ENCODE results near the gene SCGB1C1.
A peak's percentile ranks its signal among the peaks of the same experiment; 100 is the strongest.
"Not testable (repeated sequence)": the region's sequence is repeated elsewhere in the genome, so short reads cannot be mapped to it uniquely, and the experiment has no call there.

Gene SCGB1C1

DNA sequence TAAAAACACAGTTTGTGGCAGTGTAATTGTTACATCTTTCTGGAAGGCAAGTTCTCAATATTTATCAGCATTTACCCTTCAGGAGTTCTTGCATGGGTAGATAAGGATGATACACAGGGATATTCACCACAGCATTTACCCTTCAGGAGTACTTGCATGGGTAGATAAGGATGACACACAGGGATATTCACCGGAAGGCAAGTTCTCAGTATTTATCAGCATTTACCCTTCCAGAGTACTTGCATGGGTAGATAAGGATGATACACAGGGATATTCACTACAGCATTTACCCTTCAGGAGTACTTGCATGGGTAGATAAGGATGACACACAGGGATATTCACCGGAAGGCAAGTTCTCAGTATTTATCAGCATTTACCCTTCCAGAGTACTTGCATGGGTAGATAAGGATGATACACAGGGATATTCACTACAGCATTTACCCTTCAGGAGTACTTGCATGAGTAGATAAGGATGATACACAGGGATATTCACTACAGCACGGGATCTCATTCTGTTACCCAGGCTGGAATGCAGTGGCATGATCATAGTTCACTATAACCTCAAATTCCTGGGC lies 27.9 kb downstream of the SCGB1C1 start:
- not testable (repeated sequence) for DNase-seq

DNA sequence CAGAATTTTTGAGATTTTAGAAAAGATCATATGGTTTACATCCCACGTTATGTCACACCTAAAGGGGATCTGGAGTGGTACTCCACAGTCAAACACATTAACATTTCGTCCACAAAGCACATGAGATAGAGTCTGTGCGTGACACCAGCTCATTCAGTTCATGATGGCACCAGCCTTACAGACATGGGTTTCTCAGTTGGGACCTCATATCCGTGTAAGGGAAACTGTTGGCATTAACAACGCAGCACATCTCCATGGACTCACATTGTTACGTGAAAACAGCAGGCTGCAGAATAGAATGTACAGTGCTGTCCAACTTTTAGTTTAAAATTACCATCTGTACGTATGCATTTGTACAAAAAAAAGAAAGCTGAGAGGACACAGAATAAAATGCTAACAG lies 28.7 kb downstream of the SCGB1C1 start:
- no peak for DNase-seq

DNA sequence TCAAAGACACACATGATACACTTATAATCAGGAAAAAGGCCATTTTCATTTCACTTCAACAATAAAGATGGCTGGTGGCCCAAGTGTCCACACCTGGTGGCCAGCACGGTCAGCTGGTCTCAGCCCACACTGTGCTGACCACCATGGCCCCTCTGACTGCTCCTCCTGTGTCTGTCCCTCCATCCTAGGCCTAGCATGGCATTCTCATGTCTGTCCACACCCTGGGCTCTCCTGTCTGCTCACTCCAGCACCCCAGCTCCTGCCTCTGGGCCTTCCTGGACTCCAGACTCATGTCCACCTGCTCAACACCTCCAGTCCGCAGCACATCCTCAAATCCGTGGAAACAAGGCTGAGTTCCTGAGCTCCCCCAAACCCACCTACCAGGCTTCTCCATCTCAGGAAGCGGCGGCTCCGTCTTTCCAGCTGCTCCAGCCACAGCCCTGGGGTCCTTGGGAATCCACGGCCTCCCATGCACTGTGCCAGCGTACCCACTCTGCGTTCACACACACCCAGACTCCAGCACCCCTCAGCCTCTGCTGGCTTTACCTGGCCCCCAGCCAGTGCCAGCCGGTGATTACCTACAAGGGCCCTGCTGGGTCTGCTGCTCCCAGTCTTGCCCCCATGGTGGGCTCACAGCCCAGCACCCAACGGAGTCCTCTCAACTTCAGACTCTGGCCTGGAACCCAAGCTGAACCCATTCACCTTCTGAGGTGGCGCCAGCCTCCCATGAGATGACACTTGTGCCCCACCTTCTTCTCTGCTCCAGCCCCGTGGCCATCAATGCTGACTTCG lies 29.3 kb downstream of the SCGB1C1 start:
- DNase-seq: no peak

GRCh38 chr11:223026-223789 lies 30.3 kb downstream of the SCGB1C1 start:
- no peak for DNase-seq

DNA sequence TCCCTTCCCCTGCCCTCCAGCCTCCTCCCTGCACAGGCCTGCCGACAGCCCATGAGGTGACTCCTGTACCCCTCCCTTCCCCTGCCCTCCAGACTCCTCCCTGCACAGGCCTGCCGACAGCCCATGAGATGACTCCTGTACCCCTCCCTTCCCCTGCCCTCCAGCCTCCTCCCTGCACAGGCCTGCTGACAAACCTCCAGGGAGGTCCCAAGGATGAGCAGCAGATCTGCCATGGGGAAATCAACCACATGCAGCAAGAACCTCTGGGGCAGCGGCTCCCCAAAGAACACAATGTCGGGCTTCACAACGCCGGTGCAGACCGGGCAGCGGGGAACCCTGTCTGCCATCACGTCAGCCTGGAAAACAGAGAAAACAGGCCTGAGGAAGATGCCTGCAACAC lies 31.0 kb downstream of the SCGB1C1 start:
- no peak for DNase-seq

DNA sequence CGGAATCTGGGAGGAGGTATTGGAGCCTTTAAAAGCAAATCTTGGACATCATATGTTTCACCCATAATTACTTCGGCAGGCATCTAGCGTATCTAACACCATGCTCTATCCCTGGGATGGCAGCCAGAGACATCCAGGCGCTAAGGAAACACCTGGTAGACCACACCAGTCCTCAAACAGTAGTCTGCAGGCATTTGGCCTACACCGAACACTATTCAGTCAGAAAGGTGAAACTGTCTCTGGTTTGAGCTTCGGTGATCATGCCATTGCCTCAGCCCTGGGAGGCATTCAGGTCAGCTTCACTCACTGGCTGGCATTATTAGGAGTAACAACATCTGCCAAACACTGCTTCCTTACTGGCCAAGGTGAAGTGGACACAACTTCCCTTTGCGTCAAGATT lies 31.5 kb downstream of the SCGB1C1 start:
- DNase-seq: no peak

GRCh38 chr11:225734-226453 lies 33.0 kb downstream of the SCGB1C1 start:
- no peak for DNase-seq

DNA sequence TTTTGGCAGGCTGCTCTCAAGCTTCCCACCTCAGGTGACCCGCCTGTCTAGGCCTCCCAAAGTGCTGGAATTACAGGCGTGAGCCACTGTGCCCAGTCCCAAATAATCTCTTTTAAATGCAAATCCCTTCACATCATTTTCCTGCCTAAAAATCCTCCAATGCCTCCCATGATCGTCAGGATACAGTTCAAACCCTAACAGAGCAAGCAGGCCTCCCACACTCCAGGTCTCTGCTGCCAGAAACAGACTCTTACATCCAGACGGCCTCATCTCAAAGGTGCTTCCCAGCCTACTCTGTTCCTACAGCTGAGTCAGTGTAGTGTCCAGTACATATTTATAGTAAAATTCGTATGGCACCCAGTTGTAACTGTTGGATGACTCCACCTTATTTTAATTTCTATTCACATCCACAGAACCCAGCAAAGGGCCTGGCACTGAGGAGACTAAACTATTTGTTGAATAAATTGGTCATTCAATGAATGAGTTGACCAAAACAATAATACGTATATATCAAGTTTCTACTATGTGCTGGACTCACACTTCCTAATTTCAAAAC lies 35.0 kb downstream of the SCGB1C1 start:
- DNase-seq: no peak

DNA sequence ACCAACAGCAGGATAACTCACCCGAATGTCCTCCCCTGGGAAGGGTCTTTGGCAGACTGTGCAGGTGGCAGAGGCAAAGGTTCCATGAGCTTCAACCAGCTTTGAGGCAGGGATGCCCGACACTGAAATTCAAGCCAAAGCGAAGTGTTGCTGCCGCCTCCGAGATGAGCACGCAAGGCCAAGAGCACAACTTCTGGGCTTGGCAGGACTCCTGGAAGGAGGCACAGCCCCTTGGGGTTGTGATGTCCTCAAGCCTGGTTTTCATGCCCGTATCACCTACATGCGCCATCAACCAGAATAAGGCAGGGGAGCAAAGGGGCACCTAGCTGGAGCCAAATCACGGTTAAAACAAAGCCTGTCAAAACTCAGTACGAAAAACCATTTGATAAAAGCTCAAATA lies 37.6 kb downstream of the SCGB1C1 start:
- DNase-seq: no peak

DNA sequence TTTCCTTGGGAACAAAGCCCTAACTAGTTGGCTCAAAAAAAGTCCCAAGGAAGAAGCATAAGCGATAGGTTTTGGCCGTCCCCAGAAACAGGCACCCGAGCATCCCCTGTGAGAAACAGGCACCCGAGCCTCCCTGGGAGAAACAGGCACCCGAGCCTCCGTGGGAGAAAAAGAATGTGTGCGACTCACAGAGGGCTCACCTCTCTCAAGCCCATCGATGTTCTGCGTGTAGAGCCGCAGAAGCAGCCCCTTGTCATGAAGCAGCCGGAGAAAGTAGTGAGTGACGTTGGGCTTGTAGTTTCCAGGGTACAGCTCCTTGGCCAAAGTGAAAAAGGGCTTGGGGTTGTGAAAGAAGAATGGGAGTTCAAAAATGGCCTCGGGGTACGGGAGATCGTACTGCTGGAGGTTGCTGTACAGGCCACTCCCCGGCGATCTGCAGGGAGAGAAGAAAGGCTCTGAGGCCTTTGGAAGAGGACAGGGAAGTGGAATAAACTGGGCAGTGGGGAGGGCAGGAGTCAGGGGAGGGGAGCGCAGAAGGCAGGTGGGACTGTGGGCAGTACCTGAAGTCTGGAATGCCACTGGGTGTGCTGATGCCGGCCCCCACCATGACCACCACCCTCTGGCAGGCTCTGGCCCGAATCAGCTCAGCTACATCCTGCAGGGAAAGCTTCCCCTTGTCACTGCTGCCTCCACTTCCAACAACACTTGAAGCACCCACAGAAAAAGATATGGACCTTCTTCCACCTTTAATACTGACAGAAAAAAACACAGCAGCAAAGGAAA lies 40.1 kb downstream of the SCGB1C1 start:
- DNase-seq: no peak

GRCh38 chr11:235180-235579 lies 42.3 kb downstream of the SCGB1C1 start:
- DNase-seq: no peak

- DNase-seq: no peak
Observed at GRCh38 chr11:235609-235996, 42.7 kb downstream of the SCGB1C1 start.

- peak; percentile 78 for DNase-seq
Observed at GRCh38 chr11:235997-236773, 43.3 kb downstream of the SCGB1C1 start, which contains the start of gene SIRT3. SIRT3 (minus strand) TSS chr11:236342; CDS start chr11:236328, 14 bp downstream.

- peak; percentile 70 for DNase-seq
Observed at GRCh38 chr11:236774-237767, 44.2 kb downstream of the SCGB1C1 start, which contains the start of gene PSMD13. PSMD13 (plus strand) TSS chr11:236976; CDS start chr11:237050, 74 bp downstream.

DNA sequence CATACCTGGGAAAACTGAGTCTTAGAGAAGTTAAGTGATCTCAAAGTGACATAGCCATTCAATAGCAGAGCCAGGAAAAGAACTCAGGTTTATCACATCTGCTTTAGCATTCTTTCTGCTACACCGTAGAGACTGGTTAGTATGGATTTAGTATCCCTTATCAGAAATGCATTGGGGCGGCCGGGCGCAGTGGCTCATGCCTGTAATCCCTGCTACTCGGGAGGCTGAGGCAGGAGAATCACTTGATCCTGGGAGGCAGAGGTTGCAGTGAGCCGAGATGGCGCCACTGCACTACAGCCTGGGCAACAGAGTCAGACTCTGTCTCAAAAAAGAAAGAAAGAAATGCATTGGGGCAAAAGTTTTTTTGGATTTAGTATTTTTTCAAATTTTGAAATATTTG lies 45.5 kb downstream of the SCGB1C1 start:
- not testable (repeated sequence) for DNase-seq

GRCh38 chr11:240315-240714 lies 47.4 kb downstream of the SCGB1C1 start:
- DNase-seq: no peak

GRCh38 chr11:241634-242033 lies 48.8 kb downstream of the SCGB1C1 start:
- no peak for DNase-seq
